ENCODE measurements around the gene TATDN3.

- TF ChIP-seq CTCF (IDR thresholded peaks at IDR 0.05): peak; percentile 14 to 51 (median 51)
- no peak for TF ChIP-seq POLR2A (IDR thresholded peaks at IDR 0.05)
- TF ChIP-seq POLR2AphosphoS5 (IDR thresholded peaks at IDR 0.05): no peak
Observed at GRCh38 chr1:212782422-212783154, 9.1 kb upstream of the TATDN3 start.

Data from breast epithelium (tissue), 3 donors.